Neural crest cell (in vitro differentiated cells): ENCODE data around the gene DOC2A. TPM values are rescaled to one million over a fixed set of nuclear protein-coding genes. Genes with fewer than 3 reads are reported as not detected.
A peak's percentile ranks its signal among the peaks of the same experiment; 100 is the strongest.

Source experiments
- DNase-seq: peaks from one replicate; pipeline ENCODE4 v3.0.0; 2021; ENCODE audit warnings: low read depth, mixed read lengths, low spot score
- H3K27ac Mint-ChIP-seq: one replicate; pipeline ENCODE4 v1.8.0; 2021; ENCODE audit warnings: mild to moderate bottlenecking, mixed read lengths; ENCODE audit not compliant: unreplicated experiment
- H3K27me3 Mint-ChIP-seq: 2 replicates; pipeline ENCODE4 v1.8.0; 2021; ENCODE audit warnings: low read depth, mild to moderate bottlenecking, mixed read lengths
- H3K36me3 Mint-ChIP-seq: 2 replicates; pipeline ENCODE4 v1.8.0; 2021; ENCODE audit warnings: low read depth, mild to moderate bottlenecking, mixed read lengths
- H3K4me1 Mint-ChIP-seq: 2 replicates; pipeline ENCODE4 v1.8.0; 2021; ENCODE audit warnings: mixed read lengths
- H3K4me3 Mint-ChIP-seq: one replicate; pipeline ENCODE4 v1.8.0; 2021; ENCODE audit warnings: mild to moderate bottlenecking, mixed read lengths
- H3K9me3 Mint-ChIP-seq: 2 replicates; pipeline ENCODE4 v1.8.0; 2021; ENCODE audit warnings: mixed read lengths
- total RNA-seq: library from RNA; stranded (reverse); gene quantifications from 2 replicates; pipeline ENCODE4 v1.2.1, GENCODE V29; 2021
- TF ChIP-seq, protein P1 (sequence below): fragments of 200-600 bp; sonication (generic); conservative IDR thresholded peaks from 2 replicates; pipeline ENCODE4 v1.5.0; 2021; ENCODE audit warnings: antibody characterized with exemption, mild to moderate bottlenecking

Gene DOC2A
- total RNA-seq, 1 donor from 2014 or later, result 5.7 TPM

GRCh38 chr16:29995324-29995910, 15.4 kb downstream of the DOC2A start, which contains the start of gene HIRIP3:
Gene HIRIP3 (minus strand): TSS chr16:29995617. CDS start chr16:29995605, 12 bp downstream.
- peaks cover 11% of the 10 kb centered on the region for H3K36me3 Mint-ChIP-seq
- H3K4me3 Mint-ChIP-seq, result peak within 1 kb of the TSS; percentile 97
- TF ChIP-seq, protein P1, sequence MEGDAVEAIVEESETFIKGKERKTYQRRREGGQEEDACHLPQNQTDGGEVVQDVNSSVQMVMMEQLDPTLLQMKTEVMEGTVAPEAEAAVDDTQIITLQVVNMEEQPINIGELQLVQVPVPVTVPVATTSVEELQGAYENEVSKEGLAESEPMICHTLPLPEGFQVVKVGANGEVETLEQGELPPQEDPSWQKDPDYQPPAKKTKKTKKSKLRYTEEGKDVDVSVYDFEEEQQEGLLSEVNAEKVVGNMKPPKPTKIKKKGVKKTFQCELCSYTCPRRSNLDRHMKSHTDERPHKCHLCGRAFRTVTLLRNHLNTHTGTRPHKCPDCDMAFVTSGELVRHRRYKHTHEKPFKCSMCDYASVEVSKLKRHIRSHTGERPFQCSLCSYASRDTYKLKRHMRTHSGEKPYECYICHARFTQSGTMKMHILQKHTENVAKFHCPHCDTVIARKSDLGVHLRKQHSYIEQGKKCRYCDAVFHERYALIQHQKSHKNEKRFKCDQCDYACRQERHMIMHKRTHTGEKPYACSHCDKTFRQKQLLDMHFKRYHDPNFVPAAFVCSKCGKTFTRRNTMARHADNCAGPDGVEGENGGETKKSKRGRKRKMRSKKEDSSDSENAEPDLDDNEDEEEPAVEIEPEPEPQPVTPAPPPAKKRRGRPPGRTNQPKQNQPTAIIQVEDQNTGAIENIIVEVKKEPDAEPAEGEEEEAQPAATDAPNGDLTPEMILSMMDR, result no peak
- no peaks in the 10 kb centered on the region for H3K9me3 Mint-ChIP-seq
- peaks cover 3% of the 10 kb centered on the region for H3K27me3 Mint-ChIP-seq
- peak within 1 kb of the TSS; percentile 99 for H3K27ac Mint-ChIP-seq
- H3K4me1 Mint-ChIP-seq, result peaks cover 33% of the 10 kb centered on the region
- peak; percentile 80 for DNase-seq

DNA sequence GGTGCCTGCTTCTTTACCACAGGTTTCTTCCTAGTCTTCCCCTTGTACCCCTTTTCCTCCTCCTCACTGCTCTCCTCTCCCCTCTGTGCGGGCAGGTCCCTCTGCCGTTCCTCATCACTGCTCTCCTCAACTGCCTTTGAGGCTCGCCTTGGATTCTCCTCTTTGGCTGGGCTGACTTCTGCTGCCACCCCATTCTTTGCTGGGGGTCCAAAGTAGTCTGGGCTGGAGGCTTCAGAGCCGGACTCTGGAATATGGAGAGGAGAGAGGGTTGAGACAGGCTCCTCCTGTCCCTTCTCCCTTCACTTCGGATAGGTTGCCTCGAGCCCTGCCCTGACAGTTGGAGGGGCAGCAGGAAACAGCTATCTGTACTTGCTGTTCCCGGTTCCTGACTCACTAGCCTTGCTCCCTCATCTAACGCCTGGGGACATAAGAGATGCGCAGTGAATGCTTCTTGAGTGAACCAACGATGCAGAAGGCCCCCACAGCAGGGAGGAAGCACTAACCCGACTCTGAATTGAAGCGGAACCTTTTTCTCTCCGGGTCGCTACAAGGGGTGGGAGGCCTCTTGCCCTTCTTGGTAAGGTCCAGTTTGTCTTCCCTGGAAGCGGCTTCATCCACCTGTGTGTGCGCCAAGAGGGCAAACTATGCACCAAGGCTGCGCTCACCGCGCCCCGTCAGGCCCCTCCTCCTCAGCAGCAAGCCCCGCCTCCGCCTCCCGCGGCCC, 16.1 kb downstream of the DOC2A start:
- Mint-ChIP-seq H3K27me3 (peaks cover 3% of the 10 kb centered on the region), H3K36me3 (peaks cover 11% of the 10 kb centered on the region)
- no peak for DNase-seq

DNA sequence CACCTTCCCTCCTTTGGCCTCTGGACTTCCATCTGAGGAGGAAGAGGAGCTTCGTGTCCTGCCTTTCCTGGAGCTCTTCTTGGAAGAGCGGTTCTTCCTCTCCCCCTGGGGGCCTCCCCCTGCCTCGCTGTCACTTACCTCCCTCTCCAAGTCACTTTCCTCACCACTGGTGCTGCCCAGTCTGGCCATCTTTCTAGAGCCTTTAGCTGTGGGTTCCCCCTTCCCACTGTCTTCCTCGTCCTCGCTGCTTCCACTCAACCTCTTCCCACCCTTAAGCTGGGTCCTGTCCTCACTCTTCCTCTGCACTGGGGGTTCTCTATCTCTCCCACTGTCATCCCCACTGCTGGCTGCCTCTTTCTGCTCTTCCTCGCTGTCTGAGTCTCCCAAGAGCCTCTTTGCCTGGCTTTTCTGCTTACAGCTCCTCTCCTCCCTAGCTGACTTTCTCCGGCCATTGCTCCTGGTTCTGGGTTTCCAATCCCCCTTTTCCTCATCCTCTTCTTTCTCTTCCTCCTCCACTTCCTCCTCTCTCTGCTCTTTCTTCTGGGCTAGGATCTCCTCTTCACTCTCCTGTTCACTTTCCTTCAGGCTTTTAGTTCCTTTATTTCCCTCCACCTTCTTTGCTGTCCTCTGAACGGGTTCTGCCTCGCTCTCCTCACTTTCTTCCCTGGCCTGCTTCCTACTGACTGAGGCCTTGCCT, 16.8 kb downstream of the DOC2A start:
- peaks cover 8% of the 10 kb centered on the region for H3K36me3 Mint-ChIP-seq
- TF ChIP-seq, protein P1, result no peak
- peaks cover 3% of the 10 kb centered on the region for H3K27me3 Mint-ChIP-seq
- H3K4me3 Mint-ChIP-seq, result peak overlapping the region; percentile 97
- peak overlapping the region; percentile 64 for H3K27ac Mint-ChIP-seq
- H3K9me3 Mint-ChIP-seq, result no peaks in the 10 kb centered on the region
- peaks cover 35% of the 10 kb centered on the region for H3K4me1 Mint-ChIP-seq
- no peak for DNase-seq

More for the DNA sequence above, 16.1 kb downstream of the DOC2A start:
- Mint-ChIP-seq H3K9me3 (no peaks in the 10 kb centered on the region), H3K4me1 (peaks cover 33% of the 10 kb centered on the region), H3K27ac (peak overlapping the region; percentile 99), H3K4me3 (peak overlapping the region; percentile 97)
- TF ChIP-seq, protein P1, result no peak

GRCh38 chr16:29993191-29993902, 17.5 kb downstream of the DOC2A start:
- H3K36me3 Mint-ChIP-seq, result peaks cover 8% of the 10 kb centered on the region
- H3K9me3 Mint-ChIP-seq, result no peaks in the 10 kb centered on the region
- TF ChIP-seq, protein P1, result no peak
- no peak for DNase-seq
- H3K4me1 Mint-ChIP-seq, result peaks cover 40% of the 10 kb centered on the region
- H3K4me3 Mint-ChIP-seq, result peak overlapping the region; percentile 97
- H3K27ac Mint-ChIP-seq, result peak overlapping the region; percentile 27
- H3K27me3 Mint-ChIP-seq, result peaks cover 3% of the 10 kb centered on the region

DNA sequence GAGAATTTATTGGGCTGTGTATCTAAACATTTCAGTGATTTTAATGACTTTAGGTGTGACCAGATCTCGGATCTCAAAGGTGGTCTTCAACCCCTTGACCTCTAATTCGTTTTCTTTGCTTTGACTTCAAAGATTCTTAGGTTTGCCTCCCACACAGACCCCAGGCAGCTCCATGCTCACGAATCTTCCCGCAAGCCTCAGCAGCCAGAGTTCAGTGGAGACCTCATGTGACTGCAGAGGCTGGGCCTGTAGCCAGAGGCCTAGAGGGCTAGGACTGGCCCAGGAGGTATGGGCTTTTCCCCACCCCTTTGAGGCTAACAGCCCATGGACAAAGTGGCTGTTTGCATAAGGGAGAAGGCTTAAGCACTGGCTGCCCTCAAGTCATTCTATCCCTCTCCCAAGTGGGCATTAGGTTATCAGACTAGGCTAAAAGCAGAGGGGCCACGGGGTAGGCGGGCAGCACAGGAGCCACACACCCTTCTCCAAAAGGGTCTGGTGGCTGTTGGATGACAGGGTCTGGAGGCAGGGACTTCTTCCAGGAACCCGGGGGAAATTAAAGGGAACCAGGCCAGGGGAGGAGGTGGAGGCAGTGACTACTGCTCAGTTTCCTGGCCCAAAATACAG, 18.4 kb downstream of the DOC2A start:
- Mint-ChIP-seq H3K4me3 (peak overlapping the region; percentile 75), H3K4me1 (peaks cover 47% of the 10 kb centered on the region), H3K27ac (peak overlapping the region; percentile 43), H3K9me3 (no peaks in the 10 kb centered on the region), H3K36me3 (peaks cover 8% of the 10 kb centered on the region), H3K27me3 (peaks cover 3% of the 10 kb centered on the region)
- DNase-seq, result no peak
- TF ChIP-seq, protein P1, result no peak
